H9 (cell line): ENCODE data around the gene CLUH. TPM values are rescaled to one million over a fixed set of nuclear protein-coding genes. Genes with fewer than 3 reads are reported as not detected.

ENCODE experiments used
- DNase-seq: peaks from one replicate; pipeline ENCODE4 v3.0.0-alpha.2; 2017
- H2AFZ ChIP-seq: one replicate; pipeline ENCODE4 v1.6.1; 2013; ENCODE audit warnings: mild to moderate bottlenecking, low read length, control low read depth, moderate library complexity
- H2AK5ac ChIP-seq: 2 replicates; pipeline ENCODE4 v1.6.1; 2013; ENCODE audit warnings: low read length, control low read depth, mixed read lengths; ENCODE audit not compliant: insufficient read length
- H2BK120ac ChIP-seq: one replicate; pipeline ENCODE4 v1.6.1; 2013; ENCODE audit warnings: low read depth, mild to moderate bottlenecking, low read length, control low read depth, inconsistent platforms; ENCODE audit not compliant: poor library complexity, severe bottlenecking
- H2BK12ac ChIP-seq: 2 replicates; pipeline ENCODE4 v1.6.1; 2013; ENCODE audit warnings: low read length, control low read depth, mixed read lengths, low read depth; ENCODE audit not compliant: insufficient read length
- H2BK15ac ChIP-seq: 2 replicates; pipeline ENCODE4 v1.6.1; 2013; ENCODE audit warnings: low read depth, low read length, control low read depth
- H2BK20ac ChIP-seq: one replicate; pipeline ENCODE4 v1.6.1; 2013; ENCODE audit warnings: low read depth, mild to moderate bottlenecking, low read length, control low read depth, inconsistent platforms; ENCODE audit not compliant: poor library complexity, severe bottlenecking
- H2BK5ac ChIP-seq: 2 replicates; pipeline ENCODE4 v1.6.1; 2013; ENCODE audit warnings: low read length, control low read depth, mixed read lengths; ENCODE audit not compliant: insufficient read length
- H3K14ac ChIP-seq: 2 replicates; pipeline ENCODE4 v1.6.1; 2013; ENCODE audit warnings: low read length, control low read depth; ENCODE audit not compliant: insufficient read depth
- H3K18ac ChIP-seq: 2 replicates; pipeline ENCODE4 v1.6.1; 2013; ENCODE audit warnings: low read depth, mild to moderate bottlenecking, mixed read lengths, low read length, control low read depth; ENCODE audit not compliant: insufficient read length
- H3K23ac ChIP-seq: 2 replicates; pipeline ENCODE4 v1.6.1; 2013; ENCODE audit warnings: low read length, control low read depth, mixed read lengths, low read depth; ENCODE audit not compliant: insufficient read length
- H3K23me2 ChIP-seq: 2 replicates; pipeline ENCODE4 v1.6.1; 2013; ENCODE audit warnings: low read depth, mild to moderate bottlenecking, mixed read lengths, low read length, control low read depth; ENCODE audit not compliant: insufficient read length, poor library complexity, severe bottlenecking
- H3K27ac ChIP-seq: 2 replicates; pipeline ENCODE4 v1.5.1; 2013; ENCODE audit warnings: low read length, control low read depth, mixed read lengths, low read depth; ENCODE audit not compliant: insufficient read length
- H3K27me3 ChIP-seq: 2 replicates; pipeline ENCODE4 v1.6.1; 2013; ENCODE audit warnings: low read length, control low read depth, inconsistent platforms; ENCODE audit not compliant: insufficient read depth
- H3K4ac ChIP-seq: 2 replicates; pipeline ENCODE4 v1.6.1; 2013; ENCODE audit warnings: low read depth, mild to moderate bottlenecking, control low read depth, inconsistent platforms, low read length, moderate library complexity
- H3K4me1 ChIP-seq: 2 replicates; pipeline ENCODE4 v1.6.1; 2013; ENCODE audit warnings: low read length, control low read depth, inconsistent platforms; ENCODE audit not compliant: insufficient read depth
- H3K4me2 ChIP-seq: 2 replicates; pipeline ENCODE4 v1.6.1; 2013; ENCODE audit warnings: low read length, control low read depth, mixed read lengths; ENCODE audit not compliant: insufficient read length, insufficient read depth
- H3K56ac ChIP-seq: 2 replicates; pipeline ENCODE4 v1.6.1; 2013; ENCODE audit warnings: low read depth, mild to moderate bottlenecking, mixed read lengths, low read length, control low read depth; ENCODE audit not compliant: insufficient read length
- H3K79me1 ChIP-seq: 2 replicates; pipeline ENCODE4 v1.6.1; 2013; ENCODE audit warnings: low read depth, mild to moderate bottlenecking, moderate library complexity, low read length, control low read depth, inconsistent platforms; ENCODE audit not compliant: insufficient read depth, poor library complexity, severe bottlenecking
- H3K79me2 ChIP-seq: 2 replicates; pipeline ENCODE4 v1.6.1; 2013; ENCODE audit warnings: low read length, control low read depth, inconsistent platforms; ENCODE audit not compliant: insufficient read depth
- H3K9ac ChIP-seq: 2 replicates; pipeline ENCODE4 v1.6.1; 2013; ENCODE audit warnings: low read length, control low read depth, mixed read lengths; ENCODE audit not compliant: insufficient read length; ENCODE audit errors: extremely low read depth
- H3K9me3 ChIP-seq: one replicate; pipeline ENCODE4 v1.6.1; 2013; ENCODE audit warnings: low read depth, low read length, inconsistent platforms; ENCODE audit not compliant: control insufficient read depth
- H3T11ph ChIP-seq: one replicate; pipeline ENCODE4 v1.6.1; 2013; ENCODE audit warnings: mild to moderate bottlenecking, low read length, control low read depth, inconsistent platforms
- H4K20me1 ChIP-seq: one replicate; pipeline ENCODE4 v1.6.1; 2013; ENCODE audit not compliant: control insufficient read depth, insufficient read length, insufficient read depth
- H4K5ac ChIP-seq: 2 replicates; pipeline ENCODE4 v1.6.1; 2013; ENCODE audit warnings: low read depth, mild to moderate bottlenecking, mixed read lengths, low read length, control low read depth; ENCODE audit not compliant: insufficient read length
- H4K8ac ChIP-seq: replicated peaks from 2 replicates; pipeline ENCODE4 v1.6.1; 2013; ENCODE audit warnings: low read length, control low read depth, mixed read lengths, low read depth; ENCODE audit not compliant: insufficient read length
- H4K91ac ChIP-seq: 2 replicates; pipeline ENCODE4 v1.6.1; 2013; ENCODE audit warnings: low read depth, mild to moderate bottlenecking, moderate library complexity, mixed read lengths, low read length, control low read depth; ENCODE audit not compliant: insufficient read length
- H3K27ac Mint-ChIP-seq, 3 experiments: 2 replicates in 2 of 3; 3 replicates in 1 of 3; pipeline ENCODE4 v1.8.0; 2020 to 2021; ENCODE audit warnings: mixed read lengths in 3 of 3, mild to moderate bottlenecking in 1 of 3, moderate library complexity in 1 of 3
- H3K27me3 Mint-ChIP-seq: 2 replicates; pipeline ENCODE4 v1.8.0; 2021; ENCODE audit warnings: low read depth, mild to moderate bottlenecking, moderate library complexity, mixed read lengths
- H3K36me3 Mint-ChIP-seq, 3 experiments: 2 replicates in 2 of 3; 3 replicates in 1 of 3; pipeline ENCODE4 v1.8.0; 2020 to 2021; ENCODE audit warnings: low read depth in 3 of 3, mixed read lengths in 3 of 3; ENCODE audit not compliant: insufficient read depth in 1 of 3
- H3K4me1 Mint-ChIP-seq, 2 experiments: 2 replicates each; pipeline ENCODE4 v1.8.0; 2020; ENCODE audit warnings: mixed read lengths in 2 of 2
- H3K4me3 Mint-ChIP-seq, 2 experiments: 2 replicates in 1 of 2; 3 replicates in 1 of 2; pipeline ENCODE4 v1.8.0; 2020 to 2021; ENCODE audit warnings: mild to moderate bottlenecking in 2 of 2, mixed read lengths in 2 of 2, moderate library complexity in 1 of 2
- H3K9me3 Mint-ChIP-seq, 2 experiments: 2 replicates in 1 of 2; 3 replicates in 1 of 2; pipeline ENCODE4 v1.8.0; 2020; ENCODE audit warnings: mild to moderate bottlenecking in 2 of 2, mixed read lengths in 2 of 2, moderate library complexity in 1 of 2
- CTCF ChIP-seq: fragments of 200-600 bp; sonication (generic); conservative IDR thresholded peaks from 3 replicates; pipeline ENCODE4 v1.8.0; 2021; ENCODE audit warnings: antibody characterized with exemption, mild to moderate bottlenecking
- WGBS: extraction: QIAGEN DNeasy Blood & Tissue Kit; methylation state at CpG from one replicate; pipeline ENCODE4 v1.1.7; 2013; ENCODE audit warnings: missing lambda C conversion rate, low lambda C conversion rate, mixed read lengths; ENCODE audit not compliant: insufficient read length; ENCODE audit errors: extremely low coverage; 5-methylcytosine and 5-hydroxymethylcytosine counted together
- total RNA-seq: library from RNA; stranded (reverse); gene quantifications from 2 replicates; pipeline ENCODE4 v1.2.1, GENCODE V29; 2021

The CLUH gene
- total RNA-seq, 1 experiment from 2014 or later: 91.3 TPM

GRCh38 chr17:2700491-2701141, 10.9 kb downstream of the CLUH start:
- no peak overlapping the region for H3K56ac ChIP-seq
- H2BK15ac ChIP-seq: no peak overlapping the region
- H3K27ac ChIP-seq: no peak overlapping the region
- H3K4me3 Mint-ChIP-seq: no peak overlapping the region
- no peak overlapping the region for H2AFZ ChIP-seq
- H2BK5ac ChIP-seq: no peak overlapping the region
- H3K23me2 ChIP-seq: no peaks in the 10 kb centered on the region
- H3K23ac ChIP-seq: no peak overlapping the region
- no peak overlapping the region for H2BK12ac ChIP-seq
- no peaks in the 10 kb centered on the region for H3K9me3 ChIP-seq
- H3K14ac ChIP-seq: no peak overlapping the region; the same call in 1 of the 2 replicates
- H3K79me1 ChIP-seq: no peaks in the 10 kb centered on the region
- no peaks in the 10 kb centered on the region for H4K20me1 ChIP-seq
- no peak overlapping the region for H2BK120ac ChIP-seq
- H3K27me3 Mint-ChIP-seq: no peaks in the 10 kb centered on the region
- no peaks in the 10 kb centered on the region; the same call in 1 of the 2 replicates for H3K4me1 ChIP-seq
- H3T11ph ChIP-seq: no peak overlapping the region
- peak; percentile 26 for DNase-seq
- no peak overlapping the region for H3K4me2 ChIP-seq
- no peak overlapping the region for H3K27ac Mint-ChIP-seq
- no peak overlapping the region for H4K5ac ChIP-seq
- no peak overlapping the region for H3K18ac ChIP-seq
- H3K9me3 Mint-ChIP-seq: no peaks in the 10 kb centered on the region
- H3K4me1 Mint-ChIP-seq: peaks cover 11 to 12% of the 10 kb centered on the region in 2 experiments
- no peak overlapping the region for H3K4ac ChIP-seq
- no peak for TF ChIP-seq CTCF
- peaks cover 8 to 61% (median 32%) of the 10 kb centered on the region in 3 experiments; a peak in 6 of 7 replicates for H3K36me3 Mint-ChIP-seq
- H3K79me2 ChIP-seq: no peaks in the 10 kb centered on the region; the same call in 1 of the 2 replicates
- no peak overlapping the region for H2AK5ac ChIP-seq
- H4K8ac ChIP-seq: no peak overlapping the region
- no peak overlapping the region for H4K91ac ChIP-seq
- H3K9ac ChIP-seq: no peak overlapping the region
- H2BK20ac ChIP-seq: no peak overlapping the region
- no peaks in the 10 kb centered on the region for H3K27me3 ChIP-seq
- WGBS: no CpG with 5 or more reads among the region's 27 CpGs
